ENCODE data around the gene UBB.
A peak's percentile ranks its signal among the peaks of the same experiment; 100 is the strongest.

The UBB gene

DNA sequence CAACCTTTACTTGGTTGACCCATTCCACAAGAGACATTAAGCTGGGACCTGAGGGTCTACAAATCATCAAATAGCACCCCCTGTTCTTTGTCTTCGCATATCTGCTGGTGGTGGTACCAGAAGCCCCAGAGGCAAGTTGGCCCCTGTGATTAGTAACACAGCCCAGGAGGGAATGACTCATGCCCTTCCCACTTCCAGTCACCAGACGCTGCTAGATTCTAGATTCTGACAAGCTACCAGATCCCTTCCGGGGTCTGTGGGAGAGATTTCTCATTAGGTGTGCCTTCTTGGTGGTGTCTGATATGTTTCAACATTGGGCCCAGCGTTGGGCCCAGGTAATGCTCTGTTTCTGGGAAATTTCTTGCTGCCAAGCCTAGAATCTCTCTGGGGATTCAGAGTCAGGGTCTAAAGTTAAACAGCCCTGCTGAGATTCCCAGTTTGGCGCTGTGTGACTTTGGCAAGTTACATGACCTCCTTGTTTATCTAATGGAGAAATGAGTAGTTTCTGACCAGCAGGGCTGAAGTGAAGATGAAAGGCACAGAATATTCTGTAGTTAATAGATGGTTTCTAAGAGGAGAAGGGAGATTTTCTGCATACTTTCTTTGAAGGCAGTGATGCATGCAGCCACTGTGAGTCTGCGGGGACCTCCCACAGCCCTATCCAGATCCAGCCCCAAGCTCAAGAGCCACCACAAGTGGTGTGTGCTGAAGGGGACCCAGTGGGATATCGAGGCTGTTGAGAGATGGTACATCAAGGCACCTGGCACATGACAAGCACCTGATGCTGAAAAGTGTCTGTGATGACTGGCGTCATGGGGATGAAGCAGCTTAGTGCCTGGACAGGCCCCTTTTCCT is 38.4 kb downstream of the UBB start:
- no peak for DNase-seq

GRCh38 chr17:16419929-16420271 is 39.0 kb downstream of the UBB start:
- no peak for DNase-seq

GRCh38 chr17:16422416-16422815 is 41.5 kb downstream of the UBB start:
- no peak for DNase-seq

DNA sequence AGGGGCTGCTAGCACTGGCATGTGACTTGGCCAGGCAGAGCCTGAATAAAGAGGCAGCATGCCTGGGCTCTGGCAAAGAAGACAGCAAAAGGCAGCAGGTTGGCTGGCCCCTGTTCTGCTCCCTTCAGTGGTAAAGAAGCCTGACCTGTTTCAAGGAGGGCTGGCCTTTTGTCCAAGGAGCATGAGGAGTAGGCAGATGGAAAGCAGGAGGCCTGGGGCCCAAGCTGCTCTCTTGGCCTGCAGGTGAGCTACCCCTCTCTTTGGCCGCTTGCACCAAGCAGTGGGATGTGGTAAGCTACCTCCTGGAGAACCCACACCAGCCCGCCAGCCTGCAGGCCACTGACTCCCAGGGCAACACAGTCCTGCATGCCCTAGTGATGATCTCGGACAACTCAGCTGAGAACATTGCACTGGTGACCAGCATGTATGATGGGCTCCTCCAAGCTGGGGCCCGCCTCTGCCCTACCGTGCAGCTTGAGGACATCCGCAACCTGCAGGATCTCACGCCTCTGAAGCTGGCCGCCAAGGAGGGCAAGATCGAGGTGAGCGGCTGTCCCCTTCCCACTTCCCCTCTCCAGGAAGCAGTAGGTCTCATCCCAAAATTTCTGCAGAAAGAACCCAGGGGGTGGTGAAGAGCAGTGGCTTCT is 42.5 kb downstream of the UBB start:
- DNase-seq, result no peak

DNA sequence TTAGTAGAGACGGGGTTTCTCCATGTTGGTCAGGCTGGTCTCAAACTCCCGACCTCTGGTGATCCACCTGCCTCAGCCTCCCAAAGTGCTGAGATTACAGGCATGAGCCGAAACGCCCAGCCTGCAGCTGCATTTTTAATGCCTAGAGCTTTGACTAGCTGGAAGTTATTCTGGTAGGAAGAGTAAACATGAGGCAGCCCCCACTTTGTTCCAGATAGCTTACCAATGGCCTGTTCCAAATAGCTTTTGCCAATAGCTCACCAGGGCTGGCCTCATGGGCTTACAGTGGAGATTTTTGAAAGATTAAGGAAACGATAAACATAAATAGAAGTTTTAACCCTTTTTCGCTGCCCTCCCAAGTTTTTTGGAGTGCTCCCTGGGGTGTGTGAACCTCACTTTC is 44.3 kb downstream of the UBB start:
- no peak for DNase-seq

DNA sequence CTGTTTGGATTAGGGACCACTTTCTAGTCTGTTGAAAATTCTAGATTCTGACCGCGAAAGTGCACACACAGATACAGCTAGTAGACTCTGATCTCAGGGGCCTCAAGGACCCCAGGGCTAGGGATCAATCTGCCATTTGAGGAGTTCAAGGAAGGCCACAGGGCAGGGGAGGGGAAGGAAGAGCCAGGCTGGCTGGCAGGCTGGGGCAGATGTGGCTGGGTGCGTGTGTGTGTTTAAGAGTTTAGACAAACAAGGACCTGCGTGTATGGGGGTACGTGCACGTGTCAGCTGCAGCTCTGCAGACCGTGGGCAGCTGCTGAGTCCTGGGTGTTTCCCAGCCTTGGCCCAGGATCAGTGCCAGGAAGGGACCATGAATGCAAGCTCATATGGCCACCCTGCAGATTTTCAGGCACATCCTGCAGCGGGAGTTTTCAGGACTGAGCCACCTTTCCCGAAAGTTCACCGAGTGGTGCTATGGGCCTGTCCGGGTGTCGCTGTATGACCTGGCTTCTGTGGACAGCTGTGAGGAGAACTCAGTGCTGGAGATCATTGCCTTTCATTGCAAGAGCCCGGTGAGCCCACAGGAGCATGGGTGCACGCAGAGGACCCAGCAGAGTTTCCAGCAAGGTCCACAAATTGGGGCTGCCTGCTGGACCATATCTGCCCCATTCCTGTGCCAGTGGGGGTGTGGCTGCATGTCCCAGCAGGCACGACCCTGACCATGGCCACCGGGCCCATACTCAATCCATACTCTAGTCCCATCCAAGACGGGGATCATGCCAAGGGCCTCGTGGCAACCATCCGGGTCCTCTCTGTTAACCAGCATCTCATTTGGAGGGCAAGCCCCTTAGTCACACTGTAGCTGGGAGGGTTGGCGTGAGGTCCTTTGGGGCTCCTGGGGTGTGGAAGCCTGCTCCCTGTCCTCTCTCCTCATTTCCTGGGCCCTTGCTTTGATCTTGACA is 45.1 kb downstream of the UBB start:
- DNase-seq, result peak; percentile 45

DNA sequence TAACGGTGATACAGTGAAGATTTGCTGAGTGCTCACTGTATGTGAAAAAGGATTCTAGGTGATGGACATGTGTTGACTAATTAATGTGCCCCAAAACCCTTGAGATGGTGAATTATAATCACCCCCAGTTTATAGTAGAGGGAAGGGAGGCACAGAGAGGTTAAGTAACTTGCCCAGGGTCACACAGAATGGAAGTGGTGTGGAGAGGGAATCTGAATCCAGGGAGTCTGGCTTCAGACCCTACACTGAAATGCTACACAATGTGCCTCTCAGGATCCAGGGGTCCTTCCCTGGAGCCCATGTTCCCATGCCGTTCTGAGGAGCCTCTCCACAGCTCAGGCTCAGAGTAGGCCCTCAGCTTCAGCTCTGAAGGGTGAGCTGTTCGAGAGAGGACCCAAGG is 46.1 kb downstream of the UBB start:
- no peak for DNase-seq

DNA sequence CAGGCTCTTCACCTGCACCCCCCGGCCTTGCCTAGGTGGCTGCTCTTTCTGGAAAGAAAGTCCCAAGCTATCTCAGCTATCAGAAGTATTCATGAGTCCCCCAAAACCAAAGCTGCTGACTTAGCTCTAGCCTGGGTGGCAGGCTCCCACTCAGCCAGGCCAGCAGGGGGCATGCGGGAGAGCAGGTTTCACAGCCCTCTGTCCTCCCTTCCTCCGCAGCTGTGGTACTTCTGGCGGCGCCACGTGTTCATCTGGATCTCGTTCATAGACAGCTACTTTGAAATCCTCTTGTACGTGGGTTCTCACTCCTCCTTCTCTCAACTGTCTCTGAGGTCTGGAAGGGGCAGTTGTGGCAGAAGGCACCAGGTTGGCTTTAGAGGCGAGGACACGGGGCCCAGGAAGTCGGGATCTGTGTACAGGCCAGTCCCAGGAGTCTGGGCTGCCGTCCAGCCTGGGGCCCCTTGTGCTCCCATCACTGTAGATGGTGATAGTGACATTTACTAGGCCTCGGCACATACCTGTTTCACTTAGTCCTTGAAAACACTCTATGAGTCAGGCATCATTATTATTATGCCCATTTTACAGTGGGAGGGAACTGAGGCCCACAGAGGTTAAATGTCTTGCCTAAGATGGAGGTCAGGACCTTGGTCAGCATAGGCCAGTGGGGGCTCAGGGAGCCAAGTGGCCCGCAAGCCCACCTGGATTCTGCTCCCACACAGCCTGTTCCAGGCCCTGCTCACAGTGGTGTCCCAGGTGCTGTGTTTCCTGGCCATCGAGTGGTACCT is 47.4 kb downstream of the UBB start:
- DNase-seq, result no peak

- DNase-seq, result no peak
These were observed 48.2 kb downstream of the UBB start for GRCh38 chr17:16429083-16429482.

DNA sequence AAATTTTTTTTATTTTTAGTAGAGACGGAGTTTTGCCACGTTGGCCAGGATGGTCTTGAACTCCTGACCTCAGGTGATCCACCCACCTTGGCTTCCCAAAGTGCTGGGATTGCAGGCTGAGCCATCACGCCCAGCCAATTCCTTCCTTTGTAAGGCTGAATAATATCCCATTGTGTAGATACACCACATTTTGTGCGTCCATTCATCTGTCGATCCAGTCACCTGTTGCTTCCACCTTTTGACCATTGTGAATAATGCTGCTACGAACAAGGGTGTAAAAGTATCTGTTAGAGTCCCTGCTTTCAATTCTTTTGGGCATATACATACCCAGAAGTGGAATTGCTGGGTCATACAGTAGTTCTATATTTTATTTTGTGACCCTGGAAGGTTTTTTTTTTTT is 49.8 kb downstream of the UBB start:
- no peak for DNase-seq

- no peak for DNase-seq
These were observed 51.1 kb downstream of the UBB start for GRCh38 chr17:16432017-16432416.

All from NCI-H1092 treated with DMSO at 0.1 percent for 48 hours (cell line).